KMS-11 (cell line): ENCODE measurements around the gene UBE2R2.
A peak's percentile ranks its signal among the peaks of the same experiment; 100 is the strongest.

Experiments used
- H2AFZ ChIP-seq: fragments of 200-600 bp; sonication (generic); 2 replicates; pipeline ENCODE4 v1.6.1; 2016; ENCODE audit warnings: antibody characterized with exemption, mixed run types, low read depth
- H3K27ac ChIP-seq: fragments of 200-600 bp; sonication (generic); 2 replicates; pipeline ENCODE4 v1.6.1; 2016; ENCODE audit warnings: mild to moderate bottlenecking, mixed run types
- H3K27me3 ChIP-seq: fragments of 200-600 bp; sonication (generic); 2 replicates; pipeline ENCODE4 v1.6.1; 2017; ENCODE audit warnings: mild to moderate bottlenecking, low read depth, mixed run types, moderate library complexity; ENCODE audit not compliant: insufficient read depth
- H3K36me3 ChIP-seq: fragments of 200-600 bp; sonication (generic); 2 replicates; pipeline ENCODE4 v1.6.1; 2017; ENCODE audit warnings: mild to moderate bottlenecking, mixed run types; ENCODE audit not compliant: insufficient read depth
- H3K4me1 ChIP-seq: fragments of 200-600 bp; sonication (generic); 2 replicates; pipeline ENCODE4 v1.6.1; 2016; ENCODE audit warnings: mild to moderate bottlenecking, low read depth, mixed run types; ENCODE audit not compliant: poor library complexity, severe bottlenecking
- H3K4me2 ChIP-seq: fragments of 200-600 bp; sonication (generic); 2 replicates; pipeline ENCODE4 v1.7.0; 2016; ENCODE audit warnings: mild to moderate bottlenecking, mixed run types
- H3K4me3 ChIP-seq: fragments of 200-600 bp; sonication (generic); IDR thresholded peaks from 2 replicates; pipeline ENCODE4 v1.6.1; 2017; ENCODE audit warnings: low read depth, low read length, mixed read lengths; ENCODE audit not compliant: insufficient read depth
- H3K79me2 ChIP-seq: fragments of 200-600 bp; sonication (generic); 2 replicates; pipeline ENCODE4 v1.6.1; 2016; ENCODE audit warnings: low read depth, mixed run types; ENCODE audit not compliant: insufficient read depth
- H3K9ac ChIP-seq: fragments of 200-600 bp; sonication (generic); 2 replicates; pipeline ENCODE4 v1.6.1; 2016; ENCODE audit warnings: mild to moderate bottlenecking, mixed run types
- H4K20me1 ChIP-seq: fragments of 200-600 bp; sonication (generic); 2 replicates; pipeline ENCODE4 v1.6.1; 2016; ENCODE audit warnings: mild to moderate bottlenecking, mixed run types; ENCODE audit not compliant: insufficient read depth
- CTCF ChIP-seq: fragments of 200-600 bp; sonication (generic); conservative IDR thresholded peaks from 2 replicates; pipeline ENCODE4 v1.6.1; 2017; ENCODE audit warnings: low read depth, mild to moderate bottlenecking, antibody characterized with exemption, low read length, moderate library complexity, mixed read lengths

UBE2R2 gene

DNA sequence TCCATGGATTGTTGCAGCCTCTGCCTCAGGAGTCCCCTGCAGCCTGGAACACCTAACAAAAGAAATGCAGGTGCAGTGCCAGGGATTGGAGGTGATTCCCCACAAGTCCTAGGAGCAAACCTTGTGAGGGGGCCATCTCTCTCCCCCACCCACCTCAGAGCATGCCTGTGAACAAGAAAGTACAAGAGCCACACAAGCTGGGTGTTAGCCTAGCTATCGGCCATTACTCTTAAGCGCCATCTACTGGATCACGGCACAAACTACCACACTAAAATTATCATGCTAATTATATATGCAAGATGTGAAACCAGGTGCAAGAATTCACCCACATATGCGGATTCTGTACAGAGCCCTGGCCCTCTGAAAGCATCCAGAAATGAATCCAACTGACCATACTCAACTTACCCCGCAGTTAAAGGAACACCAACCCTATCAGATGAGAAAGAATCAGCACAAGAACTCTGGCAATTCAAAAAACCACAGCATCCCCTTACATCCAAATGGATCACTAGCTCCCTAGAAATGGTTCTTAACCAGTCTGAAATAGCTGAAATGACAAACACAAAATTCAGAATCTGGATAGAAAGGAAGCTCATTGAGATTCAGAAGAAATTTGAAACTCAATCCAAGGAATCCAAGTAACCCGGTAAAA, 38.1 kb upstream of the UBE2R2 start:
- peak overlapping the region; percentile 16; the same call in 1 of the 2 replicates for H3K4me2 ChIP-seq
- peaks cover 12% of the 10 kb centered on the region for H3K4me1 ChIP-seq
- no peaks in the 10 kb centered on the region for H3K36me3 ChIP-seq
- TF ChIP-seq CTCF: peak; percentile 84
- H3K27ac ChIP-seq: no peak overlapping the region
- no peaks in the 10 kb centered on the region; the same call in 1 of the 2 replicates for H3K27me3 ChIP-seq
- H3K9ac ChIP-seq: no peak overlapping the region
- H3K79me2 ChIP-seq: no peaks in the 10 kb centered on the region
- H4K20me1 ChIP-seq: no peaks in the 10 kb centered on the region
- no peak overlapping the region for H3K4me3 ChIP-seq
- peak overlapping the region; percentile 10; the same call in 1 of the 2 replicates for H2AFZ ChIP-seq

DNA sequence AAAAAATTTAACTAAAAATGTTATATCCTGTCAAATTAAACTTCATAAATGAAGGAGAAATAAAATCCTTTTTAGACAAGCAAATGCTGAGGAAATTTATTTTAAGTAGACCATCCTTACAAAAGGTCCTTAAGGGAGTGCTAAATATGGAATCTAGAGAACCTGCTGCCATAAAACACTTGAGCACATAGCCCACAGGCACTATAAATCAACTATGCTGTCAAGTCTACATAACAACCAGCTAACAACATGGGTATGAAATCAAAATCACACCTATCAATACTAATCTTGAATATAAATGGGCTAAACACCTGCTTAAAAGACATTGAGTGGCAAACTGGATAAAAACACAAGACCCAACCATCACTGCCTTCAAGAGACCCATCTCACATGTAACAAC, 36.7 kb upstream of the UBE2R2 start:
- Histone ChIP-seq H3K4me3 (no peak overlapping the region), H3K79me2 (no peaks in the 10 kb centered on the region), H4K20me1 (no peaks in the 10 kb centered on the region), H3K9ac (no peak overlapping the region), H3K27ac (no peak overlapping the region), H3K4me2 (no peak overlapping the region), H3K4me1 (peaks cover 12% of the 10 kb centered on the region), H2AFZ (no peak overlapping the region), H3K36me3 (no peaks in the 10 kb centered on the region), H3K27me3 (no peaks in the 10 kb centered on the region; the same call in 1 of the 2 replicates)
- TF ChIP-seq CTCF: no peak

DNA sequence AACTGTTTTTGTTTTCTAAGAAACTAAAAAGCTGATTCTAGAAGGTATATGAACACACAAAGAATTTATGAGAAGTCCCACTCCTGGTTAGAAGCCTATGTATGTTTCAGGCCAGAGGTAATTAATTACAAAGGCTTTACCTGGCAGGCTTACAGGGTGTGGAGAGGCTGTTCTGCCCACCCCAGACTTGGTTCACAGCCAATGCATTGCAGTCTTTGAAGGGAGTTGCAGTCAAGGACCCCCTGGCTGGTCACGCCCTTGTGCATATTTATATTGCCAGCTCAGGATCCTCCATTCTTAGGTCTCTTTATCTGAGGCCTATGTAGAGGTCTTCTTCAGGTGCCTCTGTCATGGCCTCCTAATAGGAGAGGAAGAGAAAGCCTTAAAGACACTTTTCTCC, 35.2 kb upstream of the UBE2R2 start:
- no peaks in the 10 kb centered on the region; the same call in 1 of the 2 replicates for H3K27me3 ChIP-seq
- H3K4me1 ChIP-seq: peaks cover 12% of the 10 kb centered on the region
- H2AFZ ChIP-seq: no peak overlapping the region
- H3K9ac ChIP-seq: no peak overlapping the region
- H3K4me2 ChIP-seq: no peak overlapping the region
- no peaks in the 10 kb centered on the region for H3K36me3 ChIP-seq
- H3K79me2 ChIP-seq: no peaks in the 10 kb centered on the region
- no peak overlapping the region for H3K4me3 ChIP-seq
- TF ChIP-seq CTCF: no peak
- H4K20me1 ChIP-seq: no peaks in the 10 kb centered on the region
- H3K27ac ChIP-seq: no peak overlapping the region

- Histone ChIP-seq H3K4me2 (no peak overlapping the region), H3K4me1 (peaks cover 12% of the 10 kb centered on the region), H3K27ac (no peak overlapping the region), H3K27me3 (no peaks in the 10 kb centered on the region; the same call in 1 of the 2 replicates), H2AFZ (no peak overlapping the region), H3K36me3 (no peaks in the 10 kb centered on the region), H4K20me1 (no peaks in the 10 kb centered on the region), H3K79me2 (no peaks in the 10 kb centered on the region), H3K9ac (no peak overlapping the region), H3K4me3 (no peak overlapping the region)
- no peak for TF ChIP-seq CTCF
Observed at GRCh38 chr9:33782395-33783152, 34.4 kb upstream of the UBE2R2 start.
